NCI-H1048 (cell line): ENCODE data around the gene PCSK5.
"Not testable (repeated sequence)": the region's sequence is repeated elsewhere in the genome, so short reads cannot be mapped to it uniquely, and the experiment has no call there.

Experiments used
- DNase-seq: peaks from one replicate; lab custom pipeline; 2025; lab: John Stamatoyannopoulos, UW

Gene PCSK5

GRCh38 chr9:76007935-76008334 lies 117.5 kb downstream of the PCSK5 start:
- no peak for DNase-seq

- no peak for DNase-seq
These were observed 123.3 kb downstream of the PCSK5 start for GRCh38 chr9:76013809-76014208.

GRCh38 chr9:76018235-76018634 lies 127.8 kb downstream of the PCSK5 start:
- no peak for DNase-seq

GRCh38 chr9:76018761-76019160 lies 128.3 kb downstream of the PCSK5 start:
- no peak for DNase-seq

- no peak for DNase-seq
These were observed 130.2 kb downstream of the PCSK5 start for GRCh38 chr9:76020652-76021051.

- no peak for DNase-seq
These were observed 131.8 kb downstream of the PCSK5 start for GRCh38 chr9:76022317-76022716.

GRCh38 chr9:76023715-76024195 lies 133.3 kb downstream of the PCSK5 start:
- DNase-seq: no peak

- no peak for DNase-seq
These were observed 134.8 kb downstream of the PCSK5 start for GRCh38 chr9:76025286-76025685.

GRCh38 chr9:76026796-76027195 lies 136.3 kb downstream of the PCSK5 start:
- DNase-seq: no peak

GRCh38 chr9:76027416-76027815 lies 136.9 kb downstream of the PCSK5 start:
- DNase-seq: peak; percentile 74

GRCh38 chr9:76027861-76028260 lies 137.4 kb downstream of the PCSK5 start:
- no peak for DNase-seq

GRCh38 chr9:76032038-76032796 lies 141.7 kb downstream of the PCSK5 start:
- peak; percentile 40 for DNase-seq

GRCh38 chr9:76032797-76033373 lies 142.4 kb downstream of the PCSK5 start:
- DNase-seq: no peak

GRCh38 chr9:76034049-76034448 lies 143.6 kb downstream of the PCSK5 start:
- no peak for DNase-seq

GRCh38 chr9:76036762-76037161 lies 146.3 kb downstream of the PCSK5 start:
- no peak for DNase-seq

GRCh38 chr9:76037587-76038225 lies 147.2 kb downstream of the PCSK5 start:
- DNase-seq: peak; percentile 79

- DNase-seq: no peak
These were observed 148.0 kb downstream of the PCSK5 start for GRCh38 chr9:76038431-76038830.

GRCh38 chr9:76044266-76044819 lies 153.9 kb downstream of the PCSK5 start:
- no peak for DNase-seq

- DNase-seq: no peak
These were observed 154.7 kb downstream of the PCSK5 start for GRCh38 chr9:76045221-76045620.

GRCh38 chr9:76049341-76049740 lies 158.9 kb downstream of the PCSK5 start:
- no peak for DNase-seq

GRCh38 chr9:76067696-76068095 lies 177.2 kb downstream of the PCSK5 start:
- DNase-seq: no peak

- DNase-seq: no peak
These were observed 187.1 kb downstream of the PCSK5 start for GRCh38 chr9:76077537-76077936.

- not testable (repeated sequence) for DNase-seq
These were observed 190.8 kb downstream of the PCSK5 start for GRCh38 chr9:76081281-76081680.
